Karpas-422 (cell line): ENCODE measurements around the gene ANO1. TPM values are rescaled to one million over a fixed set of nuclear protein-coding genes. Genes with fewer than 3 reads are reported as not detected.

ENCODE experiments used
- DNase-seq: peaks from one replicate; pipeline ENCODE4 v3.0.0-alpha.2; 2015
- H2AFZ ChIP-seq: fragments of 200-600 bp; sonication (generic); 2 replicates; pipeline ENCODE4 v1.6.1; 2014; ENCODE audit warnings: antibody characterized with exemption, low read length, mixed read lengths
- H3K27ac ChIP-seq: fragments of 200-600 bp; sonication (generic); 2 replicates; pipeline ENCODE4 v1.5.1; 2014; ENCODE audit warnings: mild to moderate bottlenecking, low read length, moderate library complexity
- H3K27me3 ChIP-seq: fragments of 200-600 bp; sonication (generic); 2 replicates; pipeline ENCODE4 v1.6.1; 2014; ENCODE audit warnings: low read length, mixed read lengths
- H3K36me3 ChIP-seq: fragments of 200-600 bp; sonication (generic); 2 replicates; pipeline ENCODE4 v1.6.1; 2014; ENCODE audit warnings: low read length, mixed read lengths; ENCODE audit not compliant: insufficient read depth
- H3K4me1 ChIP-seq: fragments of 200-600 bp; sonication (generic); 2 replicates; pipeline ENCODE4 v1.6.1; 2014; ENCODE audit warnings: mild to moderate bottlenecking, low read length, mixed read lengths
- H3K4me2 ChIP-seq: fragments of 200-600 bp; sonication (generic); 2 replicates; pipeline ENCODE4 v1.6.1; 2014; ENCODE audit warnings: low read length, low read depth, mild to moderate bottlenecking; ENCODE audit not compliant: poor library complexity, severe bottlenecking
- H3K4me3 ChIP-seq: fragments of 200-600 bp; sonication (generic); 2 replicates; pipeline ENCODE4 v1.5.1; 2014; ENCODE audit warnings: mild to moderate bottlenecking, antibody characterized with exemption, low read length, mixed read lengths
- H3K79me2 ChIP-seq: fragments of 200-600 bp; sonication (generic); 2 replicates; pipeline ENCODE4 v1.6.1; 2014; ENCODE audit warnings: mild to moderate bottlenecking, low read length, mixed read lengths
- H3K9ac ChIP-seq: fragments of 200-600 bp; sonication (generic); 2 replicates; pipeline ENCODE4 v1.6.0; 2014; ENCODE audit warnings: low read length
- H3K9me2 ChIP-seq: fragments of 200-600 bp; sonication (generic), shearing (Covaris generic); replicated peaks from 2 replicates; pipeline ENCODE4 v1.6.0; 2014; ENCODE audit warnings: mild to moderate bottlenecking, low read length, moderate library complexity; ENCODE audit not compliant: insufficient read depth
- H3K9me3 ChIP-seq: fragments of 300-700, 200-600 bp; sonication (generic); 2 replicates; pipeline ENCODE4 v1.6.1; 2014; ENCODE audit warnings: low read length, mixed read lengths
- H4K20me1 ChIP-seq: fragments of 200-600 bp; sonication (generic); 2 replicates; pipeline ENCODE4 v1.6.1; 2014; ENCODE audit warnings: mild to moderate bottlenecking, antibody characterized with exemption, low read length, low read depth; ENCODE audit not compliant: insufficient read depth
- total RNA-seq: library from RNA; depleted of rRNA; stranded (reverse); fragments of >200 nt; shearing (Covaris generic); gene quantifications from 2 replicates; pipeline ENCODE4 v1.2.3, GENCODE V29; 2014; ENCODE audit warnings: low replicate concordance

Gene ANO1
- total RNA-seq, 1 experiment from 2014 or later, result not detected

DNA sequence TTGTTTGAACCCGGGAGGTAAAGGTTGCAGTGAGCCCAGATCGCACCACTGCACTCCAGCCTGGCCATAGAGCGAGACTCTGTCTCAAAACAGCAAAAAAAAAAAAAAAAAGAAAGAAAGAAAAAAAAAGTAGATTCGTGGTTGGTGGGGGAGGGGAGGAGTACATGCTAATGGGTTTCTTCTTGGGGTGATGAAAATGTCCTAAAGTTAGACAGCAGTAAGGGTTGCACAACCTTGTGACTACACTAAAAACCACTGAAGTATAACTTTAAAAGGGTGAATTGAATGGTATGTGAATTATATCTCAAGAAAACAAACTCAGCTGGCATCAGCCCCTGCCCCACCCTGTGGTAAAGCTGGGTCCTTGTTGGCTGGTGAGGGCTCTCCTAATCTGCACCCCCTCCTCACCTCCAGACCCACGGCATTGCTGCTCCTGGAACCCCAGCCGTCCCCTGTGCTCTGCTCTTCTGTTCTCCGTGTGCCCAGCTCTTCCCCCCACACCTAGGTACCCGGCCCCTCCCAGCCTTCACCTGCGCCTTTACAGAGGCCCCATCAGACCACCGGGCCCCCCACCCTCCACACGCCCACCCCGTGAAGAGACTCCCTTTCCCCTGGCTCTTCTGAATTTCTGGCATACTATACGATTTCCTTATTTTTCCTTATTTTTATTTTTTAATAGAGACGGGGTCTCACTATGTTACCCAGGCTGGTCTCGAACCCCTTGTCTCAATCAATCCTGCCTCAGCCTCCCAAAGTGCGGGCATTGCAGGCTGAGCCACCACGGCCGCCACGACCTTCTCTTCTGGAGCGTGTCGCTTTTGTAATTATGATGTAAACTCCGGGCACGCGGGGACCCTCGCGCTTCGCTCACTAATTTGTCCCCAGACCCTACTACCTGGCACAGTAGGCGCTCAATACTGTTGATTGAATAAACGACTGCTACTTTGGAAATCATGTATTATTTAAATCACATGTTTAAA, 124.1 kb downstream of the ANO1 start:
- peaks cover 14% of the 10 kb centered on the region for H3K4me1 ChIP-seq
- peak overlapping the region; percentile 94; the same call in 1 of the 2 replicates for H3K4me3 ChIP-seq
- H3K9ac ChIP-seq, result peak overlapping the region; percentile 42
- H4K20me1 ChIP-seq, result peaks cover 30% of the 10 kb centered on the region
- H3K4me2 ChIP-seq, result peak overlapping the region; percentile 90
- H3K27me3 ChIP-seq, result no peaks in the 10 kb centered on the region
- H3K27ac ChIP-seq, result no peak overlapping the region
- H2AFZ ChIP-seq, result 0 out of 2 replicates have a peak overlapping the region, but pooled peaks have one; percentile 6
- H3K9me2 ChIP-seq, result no peaks in the 10 kb centered on the region
- peak; percentile 58 for DNase-seq
- peaks cover 28% of the 10 kb centered on the region for H3K79me2 ChIP-seq
- H3K36me3 ChIP-seq, result peaks cover 12% of the 10 kb centered on the region; the same call in 1 of the 2 replicates
- no peaks in the 10 kb centered on the region for H3K9me3 ChIP-seq

DNA sequence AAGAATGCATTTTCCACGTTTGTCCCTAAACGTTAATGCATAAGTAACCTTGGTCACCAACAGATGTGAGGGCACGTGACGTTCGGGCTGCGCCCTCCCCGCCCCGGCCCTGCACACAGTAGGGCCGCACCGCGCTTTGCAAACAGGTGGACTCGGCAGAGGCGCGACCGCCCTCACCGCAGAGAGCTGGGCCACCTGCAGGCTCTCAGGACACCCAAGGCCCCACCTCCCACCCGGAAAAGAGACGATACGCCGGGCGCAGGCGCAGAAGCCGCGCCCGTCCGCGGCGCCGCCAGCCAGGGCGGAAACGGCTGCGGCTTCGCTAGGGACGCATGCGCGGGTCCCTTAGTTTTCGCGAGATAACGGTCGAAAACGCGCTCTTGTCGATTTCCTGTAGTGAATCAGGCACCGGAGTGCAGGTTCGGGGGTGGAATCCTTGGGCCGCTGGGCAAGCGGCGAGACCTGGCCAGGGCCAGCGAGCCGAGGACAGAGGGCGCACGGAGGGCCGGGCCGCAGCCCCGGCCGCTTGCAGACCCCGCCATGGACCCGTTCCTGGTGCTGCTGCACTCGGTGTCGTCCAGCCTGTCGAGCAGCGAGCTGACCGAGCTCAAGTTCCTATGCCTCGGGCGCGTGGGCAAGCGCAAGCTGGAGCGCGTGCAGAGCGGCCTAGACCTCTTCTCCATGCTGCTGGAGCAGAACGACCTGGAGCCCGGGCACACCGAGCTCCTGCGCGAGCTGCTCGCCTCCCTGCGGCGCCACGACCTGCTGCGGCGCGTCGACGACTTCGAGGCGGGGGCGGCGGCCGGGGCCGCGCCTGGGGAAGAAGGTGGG, 125.0 kb downstream of the ANO1 start, which contains the start of gene FADD:
TSS of gene FADD (plus strand) at position 377 of the 831 bp plus-strand sequence. CDS start at position 541, 164 bp downstream.
- H3K9ac ChIP-seq, result peak within 1 kb of the TSS; percentile 97
- DNase-seq, result peak; percentile 97
- H3K79me2 ChIP-seq, result peaks cover 28% of the 10 kb centered on the region
- H3K4me1 ChIP-seq, result peaks cover 14% of the 10 kb centered on the region
- 0 out of 2 replicates have a peak within 1 kb of the TSS, but pooled peaks have one; percentile 30 for H2AFZ ChIP-seq
- H3K9me3 ChIP-seq, result no peaks in the 10 kb centered on the region
- no peaks in the 10 kb centered on the region for H3K9me2 ChIP-seq
- peak within 1 kb of the TSS; percentile 90 for H3K4me2 ChIP-seq
- peak within 1 kb of the TSS; percentile 94 for H3K4me3 ChIP-seq
- H3K27me3 ChIP-seq, result no peaks in the 10 kb centered on the region
- H3K27ac ChIP-seq, result peak within 1 kb of the TSS; percentile 66
- peaks cover 12% of the 10 kb centered on the region; the same call in 1 of the 2 replicates for H3K36me3 ChIP-seq
- H4K20me1 ChIP-seq, result peaks cover 33% of the 10 kb centered on the region

DNA sequence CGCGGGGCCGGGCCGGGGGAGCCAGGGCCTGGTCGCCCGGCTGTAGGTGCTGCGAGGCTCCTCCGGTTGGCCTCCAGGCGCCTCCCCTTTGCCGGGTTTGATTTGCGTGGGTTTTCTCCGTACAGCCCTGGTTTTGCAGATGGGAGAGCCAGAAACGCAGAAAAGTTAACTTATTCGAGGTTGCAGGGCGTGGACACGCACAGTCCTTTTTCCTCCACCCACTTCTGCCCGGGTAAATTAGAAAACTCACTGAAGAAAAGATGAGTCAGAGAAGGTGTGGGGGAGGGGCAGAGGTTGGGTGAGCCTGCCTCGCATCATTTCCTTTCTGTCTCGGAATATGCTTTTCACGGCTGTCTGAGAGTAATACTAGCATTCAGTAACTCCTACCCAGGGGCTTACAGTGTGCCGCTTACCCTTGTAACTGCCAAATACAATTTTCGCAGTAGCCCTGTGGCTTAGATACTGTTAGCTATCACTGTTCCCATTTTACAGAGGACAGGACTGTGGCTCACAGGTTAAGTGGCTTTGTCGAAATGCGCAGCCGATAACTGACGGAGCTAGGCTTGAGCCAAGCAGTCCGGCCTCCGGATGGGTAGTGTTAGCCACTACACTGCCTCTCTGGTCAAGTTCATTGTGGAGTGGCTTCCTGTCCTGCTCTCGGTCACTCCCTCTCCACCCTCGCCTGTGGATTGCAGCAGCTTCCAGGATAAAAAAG, 125.8 kb downstream of the ANO1 start:
- H3K9me3 ChIP-seq, result no peaks in the 10 kb centered on the region
- H3K9ac ChIP-seq, result peak overlapping the region; percentile 97
- no peak overlapping the region for H2AFZ ChIP-seq
- peaks cover 12% of the 10 kb centered on the region; the same call in 1 of the 2 replicates for H3K36me3 ChIP-seq
- peak; percentile 85 for DNase-seq
- no peaks in the 10 kb centered on the region for H3K27me3 ChIP-seq
- peak overlapping the region; percentile 66 for H3K27ac ChIP-seq
- H3K9me2 ChIP-seq, result no peaks in the 10 kb centered on the region
- H4K20me1 ChIP-seq, result peaks cover 36% of the 10 kb centered on the region
- H3K4me2 ChIP-seq, result peak overlapping the region; percentile 90
- H3K4me3 ChIP-seq, result peak overlapping the region; percentile 94
- H3K79me2 ChIP-seq, result peaks cover 28% of the 10 kb centered on the region
- peaks cover 14% of the 10 kb centered on the region for H3K4me1 ChIP-seq

DNA sequence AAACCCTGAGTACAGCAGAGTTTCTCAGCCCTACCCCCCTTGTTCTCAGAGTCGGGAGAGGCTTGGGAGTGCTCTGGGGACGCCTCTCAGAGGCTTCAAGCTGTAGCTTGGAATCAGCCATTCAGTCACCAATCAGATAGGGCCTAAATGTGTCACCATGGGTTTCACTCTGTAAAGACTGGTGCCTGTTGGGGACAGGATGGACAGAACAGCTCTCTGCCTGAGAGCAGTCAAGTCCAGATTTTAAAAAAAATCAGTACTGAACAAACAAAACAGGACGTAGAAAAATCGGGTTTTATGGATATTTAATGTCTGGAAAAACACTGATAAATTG, 126.3 kb downstream of the ANO1 start:
- Histone ChIP-seq H3K9me3 (no peaks in the 10 kb centered on the region), H3K4me2 (peak overlapping the region; percentile 90), H3K36me3 (peaks cover 12% of the 10 kb centered on the region; the same call in 1 of the 2 replicates), H3K79me2 (peaks cover 28% of the 10 kb centered on the region), H3K9me2 (no peaks in the 10 kb centered on the region), H3K27ac (no peak overlapping the region), H3K4me3 (peak overlapping the region; percentile 94), H3K4me1 (peaks cover 14% of the 10 kb centered on the region), H3K27me3 (no peaks in the 10 kb centered on the region), H4K20me1 (peaks cover 41% of the 10 kb centered on the region), H3K9ac (peak overlapping the region; percentile 97), H2AFZ (no peak overlapping the region)
- no peak for DNase-seq

DNA sequence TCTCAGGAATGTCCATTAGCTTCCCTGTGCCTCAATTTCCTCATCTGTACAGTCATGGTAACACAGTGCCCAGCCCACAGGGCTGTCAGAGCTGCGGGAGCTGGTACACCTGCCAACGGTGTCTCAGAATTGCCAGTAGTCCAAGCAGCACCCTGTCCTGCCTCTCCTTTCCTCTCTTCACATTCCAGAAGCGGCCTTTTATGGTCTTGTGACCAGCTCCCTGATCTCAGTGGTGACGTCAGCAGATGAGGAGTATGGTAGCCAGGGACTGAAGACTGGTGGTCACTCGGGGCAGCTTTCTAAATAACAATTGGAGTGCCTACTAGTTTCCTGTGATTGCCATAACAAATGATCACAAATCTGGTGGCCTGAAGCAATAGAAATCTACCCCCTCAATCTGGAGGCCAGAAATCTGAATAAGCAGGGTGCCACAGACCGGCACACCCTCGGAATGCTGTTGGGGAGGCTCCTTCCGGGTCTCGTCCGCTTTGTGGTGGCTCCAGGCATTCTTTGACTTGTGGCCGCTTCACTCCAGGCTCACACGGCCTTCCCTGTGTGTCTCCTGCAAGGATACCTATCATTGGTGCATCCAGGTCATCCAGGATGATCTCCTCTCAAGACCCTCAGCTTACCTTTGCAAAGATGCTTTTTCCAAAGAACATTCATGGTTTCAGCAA, 127.1 kb downstream of the ANO1 start:
- Histone ChIP-seq H3K27ac (no peak overlapping the region), H3K27me3 (no peaks in the 10 kb centered on the region), H3K79me2 (peaks cover 28% of the 10 kb centered on the region), H3K9me3 (no peaks in the 10 kb centered on the region), H3K4me3 (no peak overlapping the region), H3K9ac (no peak overlapping the region), H3K4me1 (peaks cover 14% of the 10 kb centered on the region), H3K9me2 (no peaks in the 10 kb centered on the region), H2AFZ (no peak overlapping the region), H4K20me1 (peaks cover 41% of the 10 kb centered on the region), H3K36me3 (peaks cover 12% of the 10 kb centered on the region; the same call in 1 of the 2 replicates), H3K4me2 (peak overlapping the region; percentile 90)
- DNase-seq, result no peak

DNA sequence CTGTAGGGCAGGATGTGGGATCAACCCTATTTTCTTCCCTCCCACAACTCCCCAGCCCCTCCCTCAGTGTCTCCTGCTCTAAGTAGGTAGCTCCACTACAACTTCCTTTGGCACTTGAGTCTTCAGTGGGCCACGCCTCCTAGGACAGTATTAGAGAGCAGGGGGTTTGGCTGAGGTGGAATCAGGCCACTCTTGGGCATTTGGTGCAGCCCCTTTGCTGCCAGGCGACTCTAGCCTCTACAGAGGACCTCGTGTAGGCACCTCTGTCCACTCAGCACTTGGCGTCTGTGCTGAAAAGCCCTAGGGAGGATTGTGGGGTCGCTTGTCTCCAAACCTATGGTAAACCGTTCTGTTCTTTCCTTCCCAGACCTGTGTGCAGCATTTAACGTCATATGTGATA, 127.6 kb downstream of the ANO1 start:
- Histone ChIP-seq H3K27ac (no peak overlapping the region), H3K4me1 (peaks cover 14% of the 10 kb centered on the region)

DNA sequence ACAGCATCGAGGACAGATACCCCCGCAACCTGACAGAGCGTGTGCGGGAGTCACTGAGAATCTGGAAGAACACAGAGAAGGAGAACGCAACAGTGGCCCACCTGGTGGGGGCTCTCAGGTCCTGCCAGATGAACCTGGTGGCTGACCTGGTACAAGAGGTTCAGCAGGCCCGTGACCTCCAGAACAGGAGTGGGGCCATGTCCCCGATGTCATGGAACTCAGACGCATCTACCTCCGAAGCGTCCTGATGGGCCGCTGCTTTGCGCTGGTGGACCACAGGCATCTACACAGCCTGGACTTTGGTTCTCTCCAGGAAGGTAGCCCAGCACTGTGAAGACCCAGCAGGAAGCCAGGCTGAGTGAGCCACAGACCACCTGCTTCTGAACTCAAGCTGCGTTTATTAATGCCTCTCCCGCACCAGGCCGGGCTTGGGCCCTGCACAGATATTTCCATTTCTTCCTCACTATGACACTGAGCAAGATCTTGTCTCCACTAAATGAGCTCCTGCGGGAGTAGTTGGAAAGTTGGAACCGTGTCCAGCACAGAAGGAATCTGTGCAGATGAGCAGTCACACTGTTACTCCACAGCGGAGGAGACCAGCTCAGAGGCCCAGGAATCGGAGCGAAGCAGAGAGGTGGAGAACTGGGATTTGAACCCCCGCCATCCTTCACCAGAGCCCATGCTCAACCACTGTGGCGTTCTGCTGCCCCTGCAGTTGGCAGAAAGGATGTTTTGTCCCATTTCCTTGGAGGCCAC, 128.3 kb downstream of the ANO1 start:
- Histone ChIP-seq H3K27me3 (no peaks in the 10 kb centered on the region), H3K36me3 (peaks cover 12% of the 10 kb centered on the region; the same call in 1 of the 2 replicates), H3K4me2 (no peak overlapping the region), H3K4me3 (no peak overlapping the region), H3K79me2 (peaks cover 28% of the 10 kb centered on the region), H2AFZ (no peak overlapping the region), H3K4me1 (peaks cover 14% of the 10 kb centered on the region), H3K9me2 (no peaks in the 10 kb centered on the region), H3K9me3 (no peaks in the 10 kb centered on the region), H3K27ac (no peak overlapping the region), H4K20me1 (peaks cover 41% of the 10 kb centered on the region), H3K9ac (no peak overlapping the region)
- no peak for DNase-seq

More for the DNA sequence above, 127.6 kb downstream of the ANO1 start:
- H3K4me2 ChIP-seq, result no peak overlapping the region
- H3K9me3 ChIP-seq, result no peaks in the 10 kb centered on the region
- H3K4me3 ChIP-seq, result no peak overlapping the region
- H3K27me3 ChIP-seq, result no peaks in the 10 kb centered on the region
- peaks cover 28% of the 10 kb centered on the region for H3K79me2 ChIP-seq
- no peak overlapping the region for H3K9ac ChIP-seq
- H4K20me1 ChIP-seq, result peaks cover 41% of the 10 kb centered on the region
- H2AFZ ChIP-seq, result no peak overlapping the region
- DNase-seq, result no peak
- H3K9me2 ChIP-seq, result no peaks in the 10 kb centered on the region
- H3K36me3 ChIP-seq, result peaks cover 12% of the 10 kb centered on the region; the same call in 1 of the 2 replicates
